SW 1271 (cell line): ENCODE measurements around the gene CYP2A7.
"Not testable (repeated sequence)": the region's sequence is repeated elsewhere in the genome, so short reads cannot be mapped to it uniquely, and the experiment has no call there.

Experiments
- DNase-seq, 2 experiments: peaks; one replicate each; lab custom pipeline; 2025; lab: John Stamatoyannopoulos, UW

The CYP2A7 gene

GRCh38 chr19:40882062-40882461 lies at the start of gene CYP2A7:
TSS of gene CYP2A7 (minus strand) at chr19:40882231. CDS start at chr19:40882210, 21 bp downstream.
- DNase-seq: not testable (repeated sequence)

DNA sequence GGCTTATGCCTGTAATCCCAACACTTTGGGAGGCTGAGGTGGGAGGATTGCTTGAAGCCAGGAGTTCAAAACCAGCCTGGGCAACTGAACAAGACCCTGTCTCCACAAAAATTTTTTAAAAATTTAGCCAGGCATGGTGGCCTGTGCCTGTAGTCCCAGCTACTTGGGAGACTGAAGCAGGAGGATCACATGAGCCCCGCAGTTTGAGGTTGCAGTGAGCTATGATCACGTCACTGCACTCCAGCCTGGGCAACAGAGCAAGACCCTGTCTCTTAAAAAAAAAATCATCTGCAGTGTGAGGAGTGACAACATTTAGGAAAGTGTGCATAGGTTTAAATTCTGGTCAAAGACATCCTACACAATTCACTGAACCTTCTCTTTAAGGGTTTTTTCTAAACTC lies 48.8 kb upstream of the CYP2A7 start:
- not testable (repeated sequence) for DNase-seq

GRCh38 chr19:40929942-40930341 lies 47.9 kb upstream of the CYP2A7 start:
- DNase-seq: not testable (repeated sequence)

DNA sequence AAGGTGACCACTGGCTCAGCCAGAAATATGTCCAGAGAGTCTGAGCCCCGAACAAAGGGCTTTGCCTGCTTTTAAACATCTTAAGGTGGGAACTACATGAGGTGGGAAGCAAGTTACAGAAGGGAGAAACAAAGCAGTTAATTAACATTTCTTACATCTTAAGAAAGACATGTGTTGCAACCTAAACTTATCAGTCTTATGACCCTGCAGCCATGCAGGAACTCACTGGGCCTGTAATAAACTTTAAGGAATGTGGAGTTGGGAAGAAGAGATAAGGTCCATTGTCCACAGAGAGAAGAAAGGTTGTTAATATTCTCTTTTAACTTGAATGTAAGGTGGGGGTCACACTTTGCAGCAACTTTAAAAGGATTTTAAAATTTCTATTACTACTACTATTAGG lies 46.8 kb upstream of the CYP2A7 start:
- no peak for DNase-seq

- no peak for DNase-seq
Measured at GRCh38 chr19:40927567-40927966, 45.5 kb upstream of the CYP2A7 start.

GRCh38 chr19:40926276-40926675 lies 44.2 kb upstream of the CYP2A7 start:
- DNase-seq: not testable (repeated sequence)

GRCh38 chr19:40923934-40924391 lies 41.9 kb upstream of the CYP2A7 start:
- no peak for DNase-seq

DNA sequence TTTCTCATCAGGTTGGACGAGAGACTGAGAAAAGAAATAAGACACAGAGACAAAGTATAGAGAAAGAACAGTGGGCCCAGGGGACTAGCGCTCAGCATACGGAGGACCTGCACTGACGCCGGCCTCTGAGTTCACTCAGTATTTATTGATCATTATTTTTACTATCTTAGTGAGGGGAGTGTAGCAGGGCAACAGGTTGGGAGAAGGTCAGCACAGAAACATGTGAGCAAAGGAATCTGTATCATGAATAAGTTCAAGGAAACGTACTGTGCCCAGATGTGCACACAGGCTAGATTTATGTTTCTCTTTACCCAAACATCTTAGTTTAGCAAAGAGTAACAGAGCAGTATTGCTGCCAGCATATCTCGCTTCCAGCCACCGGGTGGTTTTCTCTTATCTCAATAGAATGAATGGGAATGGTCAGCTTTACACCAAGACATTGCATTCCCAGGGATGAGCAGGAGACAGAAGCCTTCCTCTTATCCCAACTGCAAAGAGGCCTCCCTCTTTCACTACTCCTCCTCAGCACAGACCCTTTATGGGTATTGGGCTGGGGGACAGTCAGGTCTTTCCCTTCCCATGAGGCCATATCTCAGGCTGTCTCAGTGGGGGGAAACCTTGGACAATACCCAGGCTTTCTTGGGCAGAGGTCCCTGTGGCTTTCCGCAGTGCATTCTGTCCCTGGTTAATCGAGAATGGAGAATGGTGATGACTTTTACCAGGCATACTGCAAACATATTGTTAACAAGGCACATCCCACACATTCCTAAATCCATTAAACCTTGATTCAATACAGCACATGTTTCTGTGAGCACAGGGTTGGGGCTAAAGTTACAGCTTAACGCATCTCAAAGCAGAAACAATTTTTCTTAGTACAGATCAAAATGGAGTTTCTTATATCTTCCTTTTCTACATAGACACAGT lies 40.5 kb upstream of the CYP2A7 start:
- not testable (repeated sequence) for DNase-seq

DNA sequence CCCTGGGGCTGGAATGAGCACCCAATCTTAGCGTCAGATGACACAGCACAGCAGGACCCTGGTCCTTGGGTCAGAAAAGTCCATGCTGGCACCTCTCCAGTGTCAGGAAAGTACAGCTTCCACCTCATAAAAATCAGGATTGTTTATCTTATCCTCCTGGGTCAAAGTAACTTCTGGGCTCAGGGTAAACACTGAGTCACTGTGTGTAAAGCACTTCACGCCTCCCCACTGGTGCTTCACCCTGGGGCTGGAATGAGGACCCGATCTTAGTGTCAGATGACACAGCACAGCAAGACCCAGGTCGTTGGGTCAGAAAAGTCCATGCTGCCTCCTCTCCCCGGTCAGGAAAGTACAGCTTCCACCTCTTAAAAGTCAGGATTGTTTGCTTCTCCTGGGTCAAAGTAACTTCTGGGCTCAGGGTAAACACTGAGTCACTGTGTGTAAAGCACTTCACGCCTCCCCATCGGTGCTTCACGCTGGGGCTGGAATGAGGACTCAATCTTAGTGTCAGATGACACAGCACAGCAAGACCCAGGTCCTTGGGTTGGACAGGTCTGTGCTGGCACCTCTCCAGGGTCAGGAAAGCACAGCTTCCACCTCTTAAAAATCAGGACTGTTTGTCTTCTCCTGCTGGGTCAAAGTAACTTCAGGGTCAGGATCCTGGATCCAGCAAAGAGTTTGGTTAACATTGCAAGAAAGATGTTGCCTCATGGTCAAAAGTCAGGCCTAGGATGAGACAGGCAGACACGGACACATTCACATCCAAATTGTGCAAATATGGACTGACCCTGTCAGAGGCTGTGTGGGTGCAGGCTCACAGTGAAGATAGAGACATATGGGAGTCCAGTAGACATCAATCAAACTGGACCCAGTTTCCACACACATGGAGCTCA lies 39.2 kb upstream of the CYP2A7 start:
- DNase-seq: peak in 1 of 2 experiments; percentile 59

DNA sequence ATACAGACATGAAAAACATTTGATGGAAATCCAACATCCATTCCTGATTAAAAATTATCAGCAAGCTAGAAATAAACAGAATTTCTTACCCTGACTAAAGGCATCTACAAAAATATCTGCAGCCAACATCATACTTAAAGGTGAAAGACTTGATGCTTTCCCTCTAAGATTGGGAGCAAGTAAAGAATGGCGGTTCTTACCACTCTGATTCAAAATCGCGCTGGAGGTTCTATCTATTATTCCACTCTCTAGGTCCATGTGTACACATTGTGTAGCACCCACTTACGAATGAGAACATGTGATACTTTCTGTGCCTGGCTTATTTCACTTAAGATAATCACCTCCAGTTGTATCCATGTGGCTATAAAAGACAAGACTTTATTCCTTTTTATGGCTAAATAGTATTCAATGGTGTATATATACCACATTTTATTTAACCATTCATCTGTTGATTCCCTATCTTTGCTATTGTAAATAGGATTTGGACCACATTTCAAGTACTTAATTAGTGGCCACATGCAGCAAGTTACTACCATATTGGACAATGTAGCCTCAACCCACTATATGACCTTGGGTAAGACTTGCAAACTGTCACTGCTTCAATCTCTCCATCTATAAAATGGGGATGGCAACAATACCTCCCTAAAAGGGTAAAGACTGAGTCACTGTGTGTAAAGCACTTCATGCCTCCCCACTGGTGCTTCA lies 38.4 kb upstream of the CYP2A7 start:
- no peak for DNase-seq

DNA sequence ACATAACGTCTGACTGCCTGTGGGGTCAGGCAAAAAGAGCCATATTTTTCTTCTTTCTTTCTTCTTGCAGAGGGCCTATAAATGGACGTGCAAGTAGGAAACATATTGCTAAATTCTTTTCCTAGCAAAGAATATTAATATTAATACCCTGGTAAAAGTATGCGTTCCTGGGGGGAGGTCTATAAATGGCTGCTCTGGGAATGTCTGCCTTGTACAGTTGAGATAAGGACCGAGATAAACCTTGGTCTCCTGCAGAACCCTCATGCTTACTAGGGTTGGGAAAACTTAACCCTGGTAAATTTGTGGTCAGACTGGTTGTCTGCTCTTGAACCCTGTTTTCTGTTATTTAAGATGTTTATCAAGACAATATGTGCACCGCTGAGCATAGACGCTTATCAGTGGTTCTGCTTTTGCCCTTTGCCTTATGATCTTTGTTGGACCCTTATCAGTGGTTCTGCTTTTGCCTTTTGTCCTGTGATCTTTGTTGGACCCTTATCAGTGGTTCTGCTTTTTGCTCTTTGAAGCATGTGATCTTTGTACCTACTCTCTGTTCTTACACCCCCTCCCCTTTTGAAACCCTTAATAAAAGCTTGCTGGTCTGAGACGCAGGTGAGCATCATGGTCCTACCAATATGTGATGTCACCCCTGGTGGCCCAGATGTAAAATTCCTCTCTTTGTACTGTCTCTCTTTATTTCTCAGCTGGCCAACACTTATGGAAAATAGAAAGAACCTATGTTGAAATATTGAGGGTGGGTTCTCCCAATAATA lies 37.7 kb upstream of the CYP2A7 start:
- DNase-seq: not testable (repeated sequence)

DNA sequence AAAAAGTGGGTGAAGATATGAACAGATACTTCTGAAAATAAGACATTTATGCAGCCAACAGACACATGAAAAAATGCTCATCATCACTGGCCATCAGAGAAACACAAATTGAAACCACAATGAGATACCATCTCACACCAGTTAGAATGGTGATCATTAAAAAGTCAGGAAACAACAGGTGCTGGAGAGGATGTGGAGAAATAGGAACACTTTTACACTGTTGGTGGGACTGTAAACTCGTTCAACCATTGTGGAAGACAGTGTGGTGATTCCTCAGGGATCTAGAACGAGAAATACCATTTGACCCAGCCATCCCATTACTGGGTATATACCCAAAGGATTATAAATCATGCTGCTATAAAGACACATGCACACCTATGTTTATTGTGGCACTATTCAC lies 36.3 kb upstream of the CYP2A7 start:
- DNase-seq: not testable (repeated sequence)

DNA sequence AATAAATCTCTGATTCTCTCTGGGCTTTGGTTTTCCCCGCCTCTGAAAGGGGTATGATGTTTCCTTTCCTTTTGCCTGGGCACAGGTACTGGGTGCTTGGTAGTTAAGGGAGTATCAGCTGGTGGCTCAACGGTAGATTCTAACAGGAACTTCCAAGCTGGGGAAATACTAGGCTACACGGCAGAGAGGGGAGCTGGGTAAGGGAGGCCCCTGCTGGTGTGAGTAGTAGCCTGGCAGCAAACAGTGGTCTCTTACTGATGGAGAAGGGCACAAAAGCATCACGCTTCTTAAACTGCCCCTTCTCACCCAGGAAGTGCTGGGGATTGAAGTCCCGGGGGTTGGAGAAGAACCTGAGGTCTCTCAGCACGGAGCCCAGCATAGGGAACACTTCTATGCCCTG lies 26.9 kb upstream of the CYP2A7 start:
- DNase-seq: peak in 1 of 2 experiments; percentile 20

DNA sequence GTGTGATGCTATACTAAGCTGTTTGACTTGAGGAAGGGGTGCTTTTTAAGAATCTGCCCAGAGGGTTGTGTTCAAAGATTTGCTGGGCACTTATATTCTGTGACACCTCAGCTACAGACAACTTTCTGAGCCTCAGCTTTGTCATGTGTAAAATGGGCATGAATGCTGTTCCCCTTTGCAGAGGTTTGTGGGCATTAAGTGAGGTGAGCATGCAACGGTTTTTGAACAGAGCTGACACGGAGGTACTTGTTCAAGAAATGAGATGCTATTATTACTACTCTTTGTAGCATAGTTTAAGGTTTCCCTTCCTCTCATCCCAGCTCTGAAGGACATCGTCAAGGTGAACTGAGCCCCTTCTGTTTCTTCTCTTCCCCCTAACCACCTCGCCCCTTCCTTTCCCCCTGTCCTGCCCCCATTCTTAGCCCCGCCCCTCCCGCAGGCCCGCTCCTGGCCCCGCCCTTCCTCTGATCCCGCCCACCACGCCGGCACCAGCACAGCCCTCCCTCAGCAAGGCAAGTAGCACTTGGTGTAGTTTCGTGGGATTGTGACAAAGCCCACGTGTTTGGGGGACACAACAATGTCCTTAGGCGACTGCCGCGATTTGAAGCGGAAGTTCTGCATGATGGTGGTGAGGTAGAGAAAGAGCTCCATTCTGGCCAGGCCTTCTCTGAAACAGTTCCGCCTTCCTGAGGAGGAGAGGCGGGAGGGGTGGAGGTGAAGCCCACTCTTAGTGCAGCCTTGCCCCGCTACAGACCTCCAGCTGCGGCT lies 26.1 kb upstream of the CYP2A7 start:
- no peak for DNase-seq

- no peak for DNase-seq
Measured at GRCh38 chr19:40906512-40906911, 24.5 kb upstream of the CYP2A7 start.

GRCh38 chr19:40904673-40905156 lies 22.7 kb upstream of the CYP2A7 start:
- DNase-seq: peak in 1 of 2 experiments; percentile 12

GRCh38 chr19:40901975-40902750 lies 20.1 kb upstream of the CYP2A7 start:
- not testable (repeated sequence) for DNase-seq

DNA sequence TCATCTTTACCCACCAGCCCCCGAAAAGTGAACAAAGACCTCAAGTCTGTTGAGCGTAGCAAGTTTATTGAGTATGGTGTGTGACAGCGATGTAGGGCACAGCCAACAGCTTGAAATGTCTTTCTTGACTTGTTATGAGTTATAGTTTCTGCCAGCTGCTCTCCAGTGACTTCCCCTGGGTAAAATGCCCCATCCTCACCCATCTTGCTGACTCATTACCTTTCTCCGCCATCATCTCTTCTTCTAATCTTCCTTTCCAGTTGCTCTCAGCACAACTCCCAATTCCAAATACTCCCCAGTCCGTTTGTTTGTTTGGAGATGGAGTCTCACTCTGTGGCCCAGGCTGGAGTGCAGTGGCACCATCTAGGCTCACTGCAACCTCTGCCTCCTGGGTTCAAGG lies 18.5 kb upstream of the CYP2A7 start:
- not testable (repeated sequence) for DNase-seq

GRCh38 chr19:40899964-40900363 lies 17.9 kb upstream of the CYP2A7 start:
- DNase-seq: not testable (repeated sequence)
